Activated effector memory CD4-positive, alpha-beta T cell treated with Interleukin-2 at 50 U/mL for 16 hours (primary cell): ENCODE results near the gene PANK4.

Experiments used
- DNase-seq: peaks from one replicate; pipeline ENCODE4 v3.0.0-alpha.2; 2020

PANK4 gene

GRCh38 chr1:2544093-2544874 lies 17.9 kb upstream of the PANK4 start:
- no peak for DNase-seq

- DNase-seq, result no peak
These were observed 17.2 kb upstream of the PANK4 start for GRCh38 chr1:2543543-2544092.

- no peak for DNase-seq
These were observed 16.0 kb upstream of the PANK4 start for GRCh38 chr1:2542246-2542915.

- DNase-seq, result no peak
These were observed 15.3 kb upstream of the PANK4 start for GRCh38 chr1:2541619-2542245.

GRCh38 chr1:2540816-2541492 lies 14.6 kb upstream of the PANK4 start:
- DNase-seq, result no peak

- no peak for DNase-seq
These were observed 13.0 kb upstream of the PANK4 start for GRCh38 chr1:2539312-2539907.

GRCh38 chr1:2538872-2539271 lies 12.5 kb upstream of the PANK4 start:
- DNase-seq, result no peak

GRCh38 chr1:2538376-2538775 lies 12.0 kb upstream of the PANK4 start:
- DNase-seq, result no peak

GRCh38 chr1:2537784-2538115 lies 11.4 kb upstream of the PANK4 start:
- DNase-seq, result no peak

GRCh38 chr1:2535981-2536380 lies 9.6 kb upstream of the PANK4 start:
- no peak for DNase-seq

GRCh38 chr1:2535455-2535854 lies 9.1 kb upstream of the PANK4 start:
- no peak for DNase-seq

GRCh38 chr1:2534687-2535441 lies 8.5 kb upstream of the PANK4 start:
- DNase-seq, result no peak

- DNase-seq, result no peak
These were observed 7.9 kb upstream of the PANK4 start for GRCh38 chr1:2534315-2534686.

- no peak for DNase-seq
These were observed 7.0 kb upstream of the PANK4 start for GRCh38 chr1:2533365-2533764.

GRCh38 chr1:2532485-2533160 lies 6.2 kb upstream of the PANK4 start:
- DNase-seq, result no peak

GRCh38 chr1:2530513-2531361 lies 4.3 kb upstream of the PANK4 start:
- DNase-seq, result no peak

- no peak for DNase-seq
These were observed 3.6 kb upstream of the PANK4 start, which contains the start of gene HES5 for GRCh38 chr1:2529784-2530512. Gene HES5, minus strand, starts transcription at chr1:2530263. Its CDS starts 99 bp downstream, at chr1:2530164.

- DNase-seq, result no peak
These were observed 2.8 kb upstream of the PANK4 start for GRCh38 chr1:2528966-2529783.

- DNase-seq, result no peak
These were observed 2.2 kb upstream of the PANK4 start for GRCh38 chr1:2528611-2528965.
